Trophoblast cell (in vitro differentiated cells and primary cell): ENCODE measurements around the gene DCAF4L1.

ENCODE experiments used
- DNase-seq, 2 donors: peaks; one replicate each; pipeline ENCODE4 v3.0.0-alpha.2; 2016
- H2AFZ ChIP-seq: 2 replicates; pipeline ENCODE4 v1.6.1; 2013; ENCODE audit warnings: low read length, moderate library complexity, mild to moderate bottlenecking; ENCODE audit not compliant: insufficient read depth, poor library complexity
- H2AK5ac ChIP-seq: 2 replicates; pipeline ENCODE4 v1.6.1; 2013; ENCODE audit warnings: mild to moderate bottlenecking, low read length
- H2BK120ac ChIP-seq: 2 replicates; pipeline ENCODE4 v1.6.1; 2013; ENCODE audit warnings: low read length, mild to moderate bottlenecking, moderate library complexity; ENCODE audit not compliant: insufficient read depth, poor library complexity
- H2BK12ac ChIP-seq: 2 replicates; pipeline ENCODE4 v1.6.1; 2013; ENCODE audit warnings: mild to moderate bottlenecking, low read length, moderate library complexity
- H2BK5ac ChIP-seq: 2 replicates; pipeline ENCODE4 v1.6.1; 2013; ENCODE audit warnings: low read length, low read depth, moderate library complexity, mild to moderate bottlenecking; ENCODE audit not compliant: poor library complexity
- H3K14ac ChIP-seq: 2 replicates; pipeline ENCODE4 v1.6.1; 2013; ENCODE audit warnings: mild to moderate bottlenecking, low read length
- H3K18ac ChIP-seq: 2 replicates; pipeline ENCODE4 v1.6.1; 2013; ENCODE audit warnings: mild to moderate bottlenecking, low read length
- H3K23ac ChIP-seq: 2 replicates; pipeline ENCODE4 v1.6.1; 2013; ENCODE audit warnings: low read length
- H3K27ac ChIP-seq: 2 replicates; pipeline ENCODE4 v1.5.1; 2013; ENCODE audit warnings: low read depth, mild to moderate bottlenecking, inconsistent platforms, low read length, moderate library complexity
- H3K27me3 ChIP-seq: 2 replicates; pipeline ENCODE4 v1.6.1; 2013; ENCODE audit warnings: inconsistent platforms, mild to moderate bottlenecking, low read length, moderate library complexity; ENCODE audit not compliant: insufficient read depth
- H3K36me3 ChIP-seq, 2 experiments: 1 replicate in 1 of 2; 2 replicates in 1 of 2; pipeline ENCODE4 v1.6.1; 2013; ENCODE audit warnings: low read length in 2 of 2, mild to moderate bottlenecking in 2 of 2, moderate library complexity in 1 of 2; ENCODE audit not compliant: insufficient read depth in 2 of 2, control insufficient read depth in 1 of 2
- H3K4ac ChIP-seq: 2 replicates; pipeline ENCODE4 v1.6.1; 2013; ENCODE audit warnings: low read depth, mild to moderate bottlenecking, low read length, moderate library complexity
- H3K4me1 ChIP-seq, 2 experiments: 1 replicate in 1 of 2; 2 replicates in 1 of 2; pipeline ENCODE4 v1.6.1; 2013; ENCODE audit warnings: low read length in 2 of 2, mild to moderate bottlenecking in 2 of 2, moderate library complexity in 1 of 2; ENCODE audit not compliant: insufficient read depth in 2 of 2, control insufficient read depth in 1 of 2
- H3K4me2 ChIP-seq: 2 replicates; pipeline ENCODE4 v1.6.1; 2013; ENCODE audit warnings: inconsistent platforms, mild to moderate bottlenecking, low read length, moderate library complexity
- H3K4me3 ChIP-seq: 2 replicates; pipeline ENCODE4 v1.5.1; 2013; ENCODE audit warnings: mild to moderate bottlenecking, low read depth, low read length, inconsistent platforms
- H3K79me1 ChIP-seq: one replicate; pipeline ENCODE4 v1.6.1; 2013; ENCODE audit warnings: low read length
- H3K79me2 ChIP-seq: 2 replicates; pipeline ENCODE4 v1.6.1; 2013; ENCODE audit warnings: low read length, mild to moderate bottlenecking; ENCODE audit not compliant: control insufficient read depth, insufficient read depth, poor library complexity
- H3K9ac ChIP-seq: 2 replicates; pipeline ENCODE4 v1.6.1; 2013; ENCODE audit warnings: mild to moderate bottlenecking, low read length
- H3K9me3 ChIP-seq: 2 replicates; pipeline ENCODE4 v1.6.1; 2013; ENCODE audit warnings: low read depth, mild to moderate bottlenecking, control low read depth, inconsistent platforms, low read length; ENCODE audit not compliant: insufficient read depth
- H4K12ac ChIP-seq: 2 replicates; pipeline ENCODE4 v1.6.1; 2013; ENCODE audit warnings: low read depth, mild to moderate bottlenecking, low read length, moderate library complexity
- H4K8ac ChIP-seq: 2 replicates; pipeline ENCODE4 v1.6.1; 2013; ENCODE audit warnings: low read depth, mild to moderate bottlenecking, low read length, moderate library complexity
- H4K91ac ChIP-seq: one replicate; pipeline ENCODE4 v1.6.1; 2013; ENCODE audit warnings: low read depth, mild to moderate bottlenecking, low read length, moderate library complexity
- WGBS: extraction: QIAGEN DNeasy Blood & Tissue Kit; methylation state at CpG from one replicate; pipeline ENCODE4 v1.1.7; 2013; ENCODE audit warnings: missing lambda C conversion rate; ENCODE audit not compliant: insufficient read length, insufficient coverage; ENCODE audit errors: extremely low coverage; 5-methylcytosine and 5-hydroxymethylcytosine counted together

DCAF4L1 gene

DNA sequence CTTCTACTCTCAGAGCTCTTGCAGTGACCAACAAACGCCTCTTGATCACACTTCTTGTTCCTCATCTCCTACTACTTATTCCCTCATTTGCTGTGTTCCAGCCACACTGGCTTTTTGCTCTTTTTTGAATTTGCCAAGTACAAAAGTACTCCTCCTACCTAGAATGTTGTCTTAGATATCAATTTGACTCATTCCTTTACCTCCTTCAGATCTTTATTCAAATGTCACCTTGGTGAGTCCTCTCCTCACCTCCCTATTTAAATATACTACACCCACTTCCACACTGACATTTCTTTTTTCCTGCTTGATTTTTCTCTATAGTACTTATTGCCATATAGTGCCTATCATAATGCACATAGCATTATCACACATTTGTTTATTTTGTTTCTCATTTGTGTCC lies 6.2 kb upstream of the DCAF4L1 start:
- Histone ChIP-seq H3K9me3 (no peaks in the 10 kb centered on the region), H3K9ac (no peak overlapping the region), H2BK5ac (no peak overlapping the region), H4K12ac (no peak overlapping the region), H3K18ac (no peak overlapping the region), H2BK12ac (no peak overlapping the region), H3K27me3 (no peaks in the 10 kb centered on the region), H2BK120ac (no peak overlapping the region), H3K4me3 (no peak overlapping the region), H2AFZ (no peak overlapping the region), H4K8ac (no peak overlapping the region), H3K4me2 (no peak overlapping the region), H2AK5ac (no peak overlapping the region), H3K79me2 (no peaks in the 10 kb centered on the region), H3K27ac (no peak overlapping the region), H4K91ac (no peak overlapping the region), H3K36me3 (no peaks in the 10 kb centered on the region), H3K4me1 (no peaks in the 10 kb centered on the region), H3K14ac (no peak overlapping the region), H3K23ac (no peak overlapping the region), H3K4ac (no peak overlapping the region), H3K79me1 (no peaks in the 10 kb centered on the region)
- WGBS, result no CpG with 5 or more reads among the region's 1 CpG
- no peak for DNase-seq

DNA sequence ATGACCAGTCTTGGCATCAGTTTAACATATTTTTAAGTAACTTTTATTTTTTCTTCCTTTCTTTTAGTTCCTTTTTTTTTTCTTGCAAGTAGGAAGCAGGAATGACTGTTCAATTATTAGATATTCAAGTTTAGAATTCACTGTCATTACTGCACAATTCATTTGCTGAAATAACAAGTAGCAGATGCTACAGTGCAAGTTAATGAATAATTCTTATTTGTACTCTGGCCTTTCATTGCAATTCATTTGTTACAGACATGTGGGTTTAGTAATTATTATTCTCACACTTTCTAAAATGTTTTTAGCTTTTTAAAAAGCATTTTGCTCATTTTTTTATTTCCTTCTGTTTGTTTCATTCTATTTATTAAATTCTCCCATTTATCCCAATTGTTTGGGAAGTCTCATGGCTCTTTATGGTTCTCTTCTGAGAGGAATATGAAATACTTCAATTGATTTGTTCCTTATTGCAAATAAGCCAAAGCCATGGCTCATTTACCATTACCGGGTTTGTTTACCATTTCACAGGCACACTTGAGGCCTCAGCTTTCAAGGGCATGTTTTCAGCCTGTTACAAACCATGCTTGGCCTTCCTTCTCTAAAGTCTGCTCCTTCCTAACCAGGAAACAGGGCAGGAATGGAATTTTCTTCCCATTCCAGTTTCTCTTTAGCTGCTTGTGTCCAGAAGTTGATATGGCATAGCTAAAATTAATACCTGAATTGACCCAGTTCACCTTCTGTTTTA lies 4.6 kb upstream of the DCAF4L1 start:
- Histone ChIP-seq H2BK120ac (no peak overlapping the region), H3K14ac (no peak overlapping the region), H4K91ac (no peak overlapping the region), H3K79me2 (no peaks in the 10 kb centered on the region), H3K4me1 (no peaks in the 10 kb centered on the region), H3K18ac (no peak overlapping the region), H3K36me3 (no peaks in the 10 kb centered on the region), H3K4ac (no peak overlapping the region), H3K27me3 (no peaks in the 10 kb centered on the region), H3K23ac (no peak overlapping the region), H4K8ac (no peak overlapping the region), H3K9me3 (no peaks in the 10 kb centered on the region), H2BK5ac (no peak overlapping the region), H2AFZ (no peak overlapping the region), H3K4me3 (no peak overlapping the region), H2AK5ac (no peak overlapping the region), H3K4me2 (no peak overlapping the region), H3K27ac (no peak overlapping the region), H3K79me1 (no peaks in the 10 kb centered on the region), H3K9ac (no peak overlapping the region), H2BK12ac (no peak overlapping the region), H4K12ac (no peak overlapping the region)
- no CpG with 5 or more reads among the region's 1 CpG for WGBS
- DNase-seq, result no peak

DNA sequence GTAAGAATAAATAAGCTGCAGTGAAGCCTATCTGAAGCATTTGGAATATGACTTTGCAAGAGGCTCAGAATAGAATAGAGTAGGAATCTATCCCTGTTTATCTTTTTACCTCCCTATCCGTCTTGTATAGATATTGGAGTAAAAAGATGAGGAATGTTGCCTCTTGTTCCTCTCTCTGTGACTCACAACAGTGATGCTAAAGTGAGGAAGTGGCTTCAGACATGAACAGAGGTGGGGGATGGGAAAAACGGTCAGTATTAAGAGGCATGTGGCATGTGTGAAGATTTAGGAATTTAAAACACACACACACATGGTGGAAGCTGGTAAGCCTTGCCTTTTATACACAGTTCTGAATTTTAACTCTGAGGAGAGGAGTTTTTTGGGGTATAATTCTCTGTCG lies 3.8 kb upstream of the DCAF4L1 start:
- H3K4me1 ChIP-seq, result no peaks in the 10 kb centered on the region
- no peak overlapping the region for H4K12ac ChIP-seq
- no peaks in the 10 kb centered on the region for H3K79me1 ChIP-seq
- H3K27ac ChIP-seq, result no peak overlapping the region
- H2AFZ ChIP-seq, result no peak overlapping the region
- no peak overlapping the region for H3K4ac ChIP-seq
- H2BK5ac ChIP-seq, result no peak overlapping the region
- DNase-seq, result no peak
- no peak overlapping the region for H2BK120ac ChIP-seq
- H3K4me3 ChIP-seq, result no peak overlapping the region
- no peaks in the 10 kb centered on the region for H3K27me3 ChIP-seq
- H3K18ac ChIP-seq, result no peak overlapping the region
- H3K4me2 ChIP-seq, result no peak overlapping the region
- H4K8ac ChIP-seq, result no peak overlapping the region
- H2BK12ac ChIP-seq, result no peak overlapping the region
- no peaks in the 10 kb centered on the region for H3K79me2 ChIP-seq
- no peaks in the 10 kb centered on the region for H3K36me3 ChIP-seq
- H2AK5ac ChIP-seq, result no peak overlapping the region
- H4K91ac ChIP-seq, result no peak overlapping the region
- H3K23ac ChIP-seq, result no peak overlapping the region
- no peak overlapping the region for H3K14ac ChIP-seq
- no CpG with 5 or more reads among the region's 3 CpGs for WGBS
- no peak overlapping the region for H3K9ac ChIP-seq
- no peaks in the 10 kb centered on the region for H3K9me3 ChIP-seq

DNA sequence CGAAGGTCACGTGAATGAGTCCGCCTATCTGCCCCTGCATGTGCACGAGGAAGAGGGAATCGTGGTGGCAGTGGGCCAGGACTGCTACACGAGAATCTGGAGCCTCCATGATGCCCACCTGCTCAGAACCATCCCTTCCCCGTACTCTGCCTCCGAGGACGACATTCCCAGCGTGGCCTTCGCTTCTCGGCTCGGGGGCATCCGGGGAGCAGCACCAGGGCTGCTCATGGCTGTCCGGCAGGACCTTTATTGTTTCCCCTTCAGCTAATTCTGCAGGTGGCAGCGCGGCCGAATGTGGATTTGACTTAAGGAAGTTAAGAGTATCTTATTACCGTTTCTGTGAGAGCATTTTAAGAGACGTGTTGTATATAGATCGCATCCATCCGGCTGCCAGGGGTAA lies 1.2 kb downstream of the DCAF4L1 start:
- H3K79me1 ChIP-seq, result no peaks in the 10 kb centered on the region
- no peak overlapping the region for H4K91ac ChIP-seq
- no peak overlapping the region for H3K23ac ChIP-seq
- H3K4ac ChIP-seq, result no peak overlapping the region
- H3K79me2 ChIP-seq, result no peaks in the 10 kb centered on the region
- H3K9me3 ChIP-seq, result no peaks in the 10 kb centered on the region
- DNase-seq, result no peak
- no peak overlapping the region for H2BK12ac ChIP-seq
- no peaks in the 10 kb centered on the region for H3K4me1 ChIP-seq
- H3K18ac ChIP-seq, result no peak overlapping the region
- no peaks in the 10 kb centered on the region for H3K36me3 ChIP-seq
- H3K9ac ChIP-seq, result no peak overlapping the region
- no peak overlapping the region for H4K8ac ChIP-seq
- no peak overlapping the region for H3K4me2 ChIP-seq
- no peak overlapping the region for H2BK120ac ChIP-seq
- H2BK5ac ChIP-seq, result no peak overlapping the region
- no peak overlapping the region for H4K12ac ChIP-seq
- no peak overlapping the region for H2AFZ ChIP-seq
- no peaks in the 10 kb centered on the region for H3K27me3 ChIP-seq
- no peak overlapping the region for H3K27ac ChIP-seq
- no CpG with 5 or more reads among the region's 22 CpGs for WGBS
- no peak overlapping the region for H3K14ac ChIP-seq
- no peak overlapping the region for H2AK5ac ChIP-seq
- H3K4me3 ChIP-seq, result no peak overlapping the region
